HG02588 (cell line): Measurements from ENCODE around the gene SPON1.
A peak's percentile ranks its signal among the peaks of the same experiment; 100 is the strongest.
"Not testable (repeated sequence)": the region's sequence is repeated elsewhere in the genome, so short reads cannot be mapped to it uniquely, and the experiment has no call there.

Experiments
- ATAC-seq: cut with Tn5 transposase; IDR thresholded peaks from one replicate; pipeline ENCODE4 v1.9.1; 2021; ENCODE audit warnings: mild to moderate bottlenecking, moderate library complexity; ENCODE audit not compliant: unreplicated experiment

Gene SPON1

DNA sequence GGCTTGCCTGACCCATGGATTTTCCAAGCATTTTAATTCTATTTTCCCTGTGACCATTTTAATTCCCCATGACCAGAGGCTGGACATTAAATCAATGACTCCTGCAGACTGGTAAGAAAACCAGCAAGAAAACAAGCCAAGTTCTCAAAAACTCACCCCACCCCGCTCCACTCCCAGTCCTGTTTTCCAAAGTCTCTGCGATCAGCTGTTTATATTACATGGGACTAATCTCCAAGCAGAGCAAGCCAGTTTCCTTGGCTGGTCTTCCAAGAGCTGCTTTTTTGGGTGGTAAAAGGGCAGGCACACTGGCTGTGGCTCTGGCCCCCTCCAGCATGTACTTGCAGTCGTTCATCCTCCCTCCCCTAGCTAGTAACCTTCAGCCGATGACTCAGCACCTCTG lies 298.5 kb downstream of the SPON1 start:
- ATAC-seq, result no peak

DNA sequence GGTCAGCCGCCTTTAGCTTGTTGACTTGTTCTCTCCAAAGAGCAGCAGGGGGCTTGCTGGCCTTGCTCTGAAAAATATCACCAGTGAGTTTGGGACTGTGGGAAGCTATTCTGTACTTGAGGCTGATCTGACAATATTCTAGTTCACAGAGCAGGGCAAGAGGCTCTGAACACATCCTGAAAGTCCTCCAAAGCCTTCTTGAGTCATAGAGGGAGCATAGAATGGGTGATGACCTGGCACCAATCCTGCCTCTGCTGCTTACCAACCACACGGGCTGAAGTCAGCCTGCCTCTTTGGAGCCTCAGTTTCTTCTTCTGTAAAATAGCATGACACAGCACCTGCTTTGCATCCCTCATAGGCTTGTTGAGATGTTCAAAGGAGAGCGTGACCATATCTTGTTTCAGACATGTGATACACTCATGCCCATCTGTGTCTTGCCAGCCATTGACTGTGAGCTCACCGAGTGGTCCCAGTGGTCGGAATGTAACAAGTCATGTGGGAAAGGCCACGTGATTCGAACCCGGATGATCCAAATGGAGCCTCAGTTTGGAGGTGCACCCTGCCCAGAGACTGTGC lies 299.8 kb downstream of the SPON1 start:
- ATAC-seq, result no peak

DNA sequence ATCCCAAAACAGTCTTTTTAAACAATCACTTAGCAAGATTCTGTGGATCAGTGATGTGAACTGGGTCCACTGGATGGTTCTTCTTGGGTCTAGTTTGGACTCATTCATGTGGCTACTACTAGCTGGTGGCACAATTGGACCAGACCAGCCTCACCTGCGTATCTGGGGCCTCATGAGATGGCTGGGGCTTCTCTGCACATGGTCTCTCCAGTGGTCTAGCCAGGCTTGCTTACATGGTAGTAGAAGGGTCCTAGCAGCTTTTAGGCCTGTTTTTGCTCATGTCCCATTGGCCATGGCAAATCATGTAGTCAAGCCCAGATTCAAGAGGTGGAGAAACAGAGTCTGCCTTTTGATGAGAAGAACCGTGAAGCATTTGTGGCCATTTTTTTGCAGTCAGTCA lies 302.4 kb downstream of the SPON1 start:
- ATAC-seq, result no peak

DNA sequence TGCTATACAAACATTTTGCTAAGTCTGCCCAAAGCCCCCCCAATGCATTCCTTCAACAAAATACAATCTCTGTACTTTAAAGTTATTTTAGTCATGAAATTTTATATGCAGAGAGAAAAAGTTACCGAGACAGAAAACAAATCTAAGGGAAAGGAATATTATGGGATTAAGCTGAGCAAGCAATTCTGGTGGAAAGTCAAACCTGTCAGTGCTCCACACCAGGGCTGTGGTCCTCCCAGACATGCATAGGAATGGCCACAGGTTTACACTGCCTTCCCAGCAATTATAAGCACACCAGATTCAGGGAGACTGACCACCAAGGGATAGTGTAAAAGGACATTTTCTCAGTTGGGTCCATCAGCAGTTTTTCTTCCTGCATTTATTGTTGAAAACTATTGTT lies 304.1 kb downstream of the SPON1 start:
- no peak for ATAC-seq

DNA sequence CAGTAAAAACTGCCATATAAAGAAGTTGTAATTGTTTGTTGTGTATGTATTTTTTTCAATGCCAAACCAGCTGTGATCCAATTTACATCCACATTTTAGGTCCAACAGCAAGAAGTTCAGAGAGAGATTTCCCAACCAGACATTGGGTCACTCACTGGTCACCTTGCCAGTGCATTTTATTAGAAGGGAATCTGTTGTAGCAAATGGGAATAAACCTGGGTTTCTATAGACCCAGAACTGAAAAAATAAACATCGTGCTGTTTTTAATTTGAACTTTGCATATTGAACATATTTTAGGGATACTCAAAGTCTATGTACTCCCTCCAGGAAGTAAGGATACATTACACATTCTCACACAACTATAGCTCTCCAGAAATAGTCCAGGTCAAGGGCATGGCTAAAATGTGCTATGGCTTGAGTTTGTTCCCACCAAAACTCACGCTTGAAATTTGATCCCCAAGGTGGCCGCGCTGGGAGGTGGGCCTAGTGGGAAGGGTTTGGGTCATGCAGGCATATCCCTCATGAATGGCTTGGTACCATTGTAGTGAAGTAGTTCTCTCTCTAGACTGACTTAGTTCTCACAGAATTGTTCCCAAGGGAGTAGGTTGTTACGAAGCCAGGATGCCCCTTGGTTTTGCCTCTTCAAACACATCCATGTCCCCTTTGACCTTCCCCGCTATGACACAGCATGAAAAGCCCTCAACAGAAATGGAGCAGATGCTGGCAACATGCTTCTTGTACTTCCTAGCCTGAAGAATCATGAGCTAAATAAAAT lies 305.5 kb downstream of the SPON1 start:
- ATAC-seq, result no peak

DNA sequence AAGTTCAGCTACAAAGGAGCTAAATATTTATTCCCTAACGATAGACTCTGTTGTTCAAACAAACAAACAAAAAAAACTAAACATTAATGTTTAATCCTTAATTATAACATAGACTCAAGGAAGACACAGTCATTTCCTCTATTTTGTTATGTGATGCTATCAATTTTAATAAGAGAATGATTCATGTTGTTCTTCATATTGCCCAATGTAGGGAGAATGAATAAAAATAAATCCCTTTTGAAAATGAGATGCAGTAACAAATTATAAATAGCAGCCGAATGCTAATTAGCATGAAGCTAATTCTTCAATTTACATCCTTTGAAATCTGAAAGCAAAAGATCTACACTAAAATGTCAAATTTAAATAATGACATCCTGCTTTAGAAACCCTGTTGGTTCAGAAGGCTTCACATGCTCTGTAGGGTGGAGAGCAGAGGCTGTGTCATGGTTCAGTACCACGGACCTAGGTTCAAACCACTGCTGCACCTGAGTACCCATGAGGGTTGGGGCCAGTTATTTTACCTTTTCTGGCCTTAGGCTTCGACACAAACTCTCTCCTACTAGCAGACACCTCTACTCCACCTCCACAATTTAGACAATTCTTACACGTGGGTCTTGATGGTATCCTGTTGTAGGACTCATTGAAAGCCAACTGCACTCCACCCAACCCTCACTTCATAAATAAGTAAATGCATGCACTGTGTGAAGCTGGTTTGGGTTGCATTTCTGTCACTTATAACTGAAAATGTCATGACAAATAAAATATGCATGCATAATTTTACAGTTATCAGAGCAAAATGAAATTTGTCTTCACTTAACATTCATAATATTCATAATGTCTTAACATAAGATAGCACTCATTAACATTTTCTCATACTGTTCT lies 307.4 kb downstream of the SPON1 start:
- ATAC-seq, result peak; percentile 43

DNA sequence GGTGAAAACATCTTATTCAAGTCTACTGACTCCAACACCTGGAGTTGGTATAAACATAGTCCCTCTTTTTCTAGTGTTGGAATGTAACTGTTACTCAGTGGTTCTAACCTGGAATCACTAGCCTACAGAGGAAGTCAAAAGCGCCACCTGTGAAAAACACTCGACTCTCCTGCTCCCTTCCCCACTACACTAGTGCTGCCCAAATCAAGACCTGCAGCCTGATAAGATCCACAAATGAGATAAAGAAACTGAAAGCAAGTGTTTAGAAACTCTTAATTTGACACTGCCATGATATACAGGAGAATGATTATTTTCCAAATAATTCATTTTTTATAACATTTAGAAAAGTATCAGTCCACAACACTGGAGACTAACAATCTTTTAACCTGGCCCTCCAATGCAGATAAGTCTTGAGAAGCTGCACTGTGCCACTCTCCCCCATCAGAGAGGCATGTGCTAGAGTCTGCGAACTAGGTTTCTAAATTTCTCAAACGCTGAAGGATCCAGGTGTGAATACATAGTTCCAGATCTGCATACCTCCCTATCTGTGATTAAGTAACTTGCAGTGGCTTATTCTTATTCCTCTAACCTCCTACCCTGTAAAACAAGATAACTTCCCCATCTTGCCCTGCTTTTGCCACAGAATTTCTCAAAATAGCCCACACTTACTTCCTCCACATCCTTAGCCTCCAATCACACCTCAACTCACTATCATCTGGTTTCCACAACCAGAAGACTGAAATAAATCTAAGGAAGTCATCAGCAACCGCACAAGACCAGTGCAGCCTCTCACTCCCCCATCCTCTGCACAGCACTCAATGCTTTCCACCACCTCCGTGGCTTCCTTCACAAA lies 308.4 kb downstream of the SPON1 start:
- peak; percentile 54 for ATAC-seq

DNA sequence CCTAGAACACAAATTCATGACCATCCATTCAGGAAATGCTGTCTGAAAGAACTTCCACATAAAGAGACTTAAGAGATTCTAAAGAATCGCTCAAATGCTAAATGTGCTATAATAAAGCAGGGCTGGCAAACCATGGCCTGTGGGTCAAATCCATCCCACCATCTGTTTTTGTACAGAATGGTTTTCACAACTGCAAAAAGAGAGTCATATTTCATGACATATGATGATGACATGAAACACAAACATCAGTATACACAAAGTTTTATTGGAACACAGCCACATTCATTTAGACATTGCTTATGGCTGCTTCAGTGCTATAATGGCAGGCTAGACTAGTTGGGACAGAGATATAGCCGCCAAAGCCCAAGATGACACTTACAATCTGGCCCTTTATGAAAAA lies 311.4 kb downstream of the SPON1 start:
- no peak for ATAC-seq

DNA sequence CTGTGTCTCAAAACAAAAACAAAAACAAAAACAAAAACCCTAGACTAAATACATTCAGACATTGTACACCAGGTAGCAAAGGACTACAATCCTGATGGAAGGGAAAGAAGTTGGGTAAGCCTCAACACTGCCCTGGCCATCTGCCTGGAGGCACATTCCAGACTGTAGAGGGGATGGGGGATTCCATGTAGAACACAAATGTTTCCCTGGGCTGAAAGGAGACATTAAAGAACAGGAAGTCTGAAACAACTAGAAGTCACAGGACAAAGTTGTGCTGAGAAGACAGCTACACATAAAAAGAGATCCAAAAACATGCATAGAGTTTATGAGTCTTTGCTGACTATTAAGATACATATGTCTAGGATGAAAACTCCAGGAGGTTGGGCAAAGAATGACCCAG lies 312.6 kb downstream of the SPON1 start:
- ATAC-seq, result no peak

DNA sequence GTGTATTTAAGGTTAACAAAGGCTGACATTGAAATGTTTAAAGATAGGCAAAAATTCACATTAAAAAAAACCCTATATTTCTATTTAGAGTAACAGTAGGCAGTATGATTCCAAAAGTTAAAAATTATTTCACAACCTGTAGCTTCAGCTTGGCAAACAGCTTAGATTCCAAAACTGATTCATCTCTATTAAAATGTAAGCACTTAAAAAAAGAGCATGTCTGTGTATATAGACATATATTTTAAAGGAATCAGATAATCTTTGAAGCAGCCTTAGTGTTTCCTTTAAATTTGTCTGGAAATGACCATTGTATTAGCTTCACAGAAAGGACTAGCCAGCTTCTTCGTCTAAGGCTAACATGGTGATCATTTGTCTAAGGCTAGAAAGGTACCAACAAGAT lies 316.3 kb downstream of the SPON1 start:
- not testable (repeated sequence) for ATAC-seq

DNA sequence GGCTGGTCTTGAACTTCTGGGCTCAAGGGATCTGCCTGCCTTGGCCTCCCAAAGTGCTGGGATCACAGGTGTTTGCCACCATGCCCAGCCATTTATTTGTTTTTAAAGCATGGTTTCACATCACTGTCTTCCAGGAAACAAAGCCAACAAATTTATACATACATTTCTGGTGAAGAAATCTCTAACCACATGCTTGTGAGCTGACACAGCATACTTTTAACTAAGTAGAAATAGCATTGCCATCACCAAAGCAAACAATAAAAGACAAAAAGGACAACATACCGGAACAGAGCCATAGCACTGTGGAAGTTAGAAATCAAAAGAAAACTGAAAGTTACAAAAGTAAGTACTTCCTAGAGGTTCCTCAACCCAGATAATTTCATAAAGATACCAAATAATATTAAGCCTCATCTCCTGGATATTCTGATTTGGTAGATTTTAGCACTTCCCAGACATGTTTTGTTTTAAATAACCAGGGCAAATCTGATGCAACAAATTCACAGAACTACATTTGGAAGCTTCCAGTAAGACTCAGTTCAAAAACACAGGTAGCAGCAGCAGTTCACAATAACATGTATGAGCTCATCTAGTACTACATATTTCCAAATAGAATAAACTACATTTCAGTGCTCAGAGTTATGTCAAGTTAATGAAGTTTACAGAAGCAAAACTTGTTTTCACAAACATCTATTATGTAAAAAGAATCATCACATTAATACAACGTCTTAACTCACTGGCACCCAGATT lies 325.8 kb downstream of the SPON1 start:
- ATAC-seq, result no peak

DNA sequence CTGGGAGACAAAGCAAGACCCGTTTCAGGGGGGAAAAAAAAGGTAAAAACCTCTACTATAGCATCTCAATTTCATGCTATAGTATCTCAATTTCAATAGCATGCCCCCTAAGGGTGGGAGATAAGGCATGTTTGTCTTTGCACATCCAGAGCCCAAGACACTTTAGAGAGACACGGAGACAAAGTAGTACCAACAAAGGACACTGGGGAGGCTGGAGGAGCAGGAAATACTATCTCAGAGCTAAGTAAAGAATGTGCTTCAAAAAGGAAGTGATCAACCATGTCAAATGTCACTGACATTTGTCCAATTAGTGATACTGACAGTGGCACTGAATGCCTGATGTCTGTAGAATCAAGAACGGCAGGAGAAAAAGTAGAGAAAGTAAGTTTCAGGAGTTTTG lies 327.9 kb downstream of the SPON1 start:
- no peak for ATAC-seq

DNA sequence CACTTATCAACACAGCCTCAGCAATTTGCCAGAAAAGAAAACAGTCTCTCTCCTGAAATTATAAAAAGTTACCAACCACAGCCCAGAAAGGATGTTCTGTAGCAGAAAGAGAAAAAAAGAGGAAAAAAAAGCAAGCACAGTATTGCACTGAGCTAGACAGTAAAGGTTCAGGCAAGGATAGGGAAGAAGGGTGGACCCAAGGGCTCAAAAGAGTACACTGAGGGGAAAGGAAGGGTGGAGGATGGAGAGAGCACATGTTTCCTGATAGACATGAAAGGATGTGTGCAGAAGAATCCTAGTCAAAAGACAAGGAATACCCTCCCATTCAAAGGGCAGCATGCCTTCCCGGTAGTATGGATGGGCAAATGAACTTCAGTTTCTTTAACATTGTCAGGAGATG lies 337.4 kb downstream of the SPON1 start:
- ATAC-seq, result no peak

DNA sequence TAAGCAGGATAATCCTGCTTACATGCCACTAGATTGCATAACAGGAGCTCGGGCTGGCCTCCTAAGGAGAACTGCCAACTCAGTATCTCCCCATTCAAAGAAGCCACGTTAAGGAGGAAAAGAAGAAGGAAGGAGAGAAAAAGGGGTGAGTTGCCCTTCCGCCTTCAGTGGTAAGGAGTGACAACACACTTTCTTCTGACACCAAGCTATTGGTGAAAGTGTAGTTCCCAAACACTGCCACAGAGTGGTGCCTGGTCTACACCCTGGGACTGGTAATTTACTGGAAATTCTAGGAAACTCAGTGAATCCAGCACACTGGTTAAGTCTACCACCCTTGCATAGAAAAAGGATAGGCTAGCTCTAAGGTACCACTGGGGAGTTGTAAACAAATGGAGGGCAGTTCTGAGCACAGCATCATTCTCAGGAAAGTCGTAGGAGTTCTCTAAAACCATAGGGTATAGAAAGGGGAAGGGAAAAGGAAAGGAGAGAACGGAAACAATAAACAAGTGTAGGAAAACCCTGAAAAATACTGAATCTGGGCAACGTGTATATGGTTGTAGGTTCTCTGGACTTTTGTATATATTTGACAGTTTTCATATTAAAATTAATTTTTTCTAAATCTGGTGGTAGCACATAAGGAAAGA lies 338.3 kb downstream of the SPON1 start:
- ATAC-seq, result peak; percentile 73

DNA sequence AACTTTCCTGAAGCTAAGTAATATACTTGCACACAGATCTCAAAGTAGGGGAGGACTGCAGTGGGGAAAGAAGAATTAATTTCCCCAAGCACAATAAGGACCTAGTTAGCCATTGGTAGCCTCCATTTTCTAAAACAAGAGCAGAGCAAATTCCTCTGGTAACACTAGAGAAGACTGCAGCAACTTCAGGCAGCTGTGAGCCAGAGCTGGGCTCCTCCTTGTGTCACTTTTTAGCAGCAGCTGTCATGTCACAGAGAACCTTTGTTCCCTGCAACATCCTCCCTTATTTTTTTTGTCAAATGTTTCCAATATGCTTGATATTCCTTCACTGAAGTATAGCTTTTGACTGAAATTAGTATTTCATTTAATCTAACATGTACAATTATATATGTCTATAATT lies 342.1 kb downstream of the SPON1 start:
- no peak for ATAC-seq

DNA sequence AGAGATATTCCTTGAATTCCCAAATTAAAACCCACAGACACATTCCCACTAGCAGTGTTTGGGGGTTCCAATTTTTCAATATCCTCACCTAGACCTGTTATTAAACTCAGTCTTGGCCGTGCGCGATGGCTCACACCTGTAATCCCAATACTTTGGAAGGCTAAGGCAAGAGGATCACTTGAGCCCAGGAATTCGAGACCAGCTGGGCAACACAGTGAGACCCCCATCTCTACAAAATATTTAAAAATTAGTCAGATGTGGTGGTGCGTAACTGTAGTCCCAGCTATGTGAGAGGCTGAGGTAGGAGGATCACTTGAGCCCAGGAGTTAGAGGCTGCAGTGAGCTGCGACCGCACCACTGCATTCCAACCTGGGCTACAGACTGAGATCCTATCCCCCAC lies 343.1 kb downstream of the SPON1 start:
- no peak for ATAC-seq

DNA sequence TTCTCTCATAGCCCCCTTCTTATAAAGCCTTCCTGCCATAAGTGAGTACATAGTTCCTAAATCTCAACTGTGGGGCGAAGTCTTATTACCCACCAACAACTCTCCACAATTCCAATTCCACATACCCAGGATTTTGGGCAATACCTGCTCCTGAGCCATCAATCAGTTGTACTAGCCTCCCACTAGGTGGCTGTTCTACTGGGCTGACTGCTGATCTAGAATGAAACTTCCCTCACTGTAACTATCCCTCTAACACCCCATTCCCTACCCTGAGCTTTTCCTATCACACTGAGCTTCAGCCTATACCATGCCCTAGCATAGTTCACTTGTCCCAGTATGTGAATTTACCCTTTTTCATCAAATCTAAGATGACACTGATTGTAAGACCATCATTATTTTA lies 344.0 kb downstream of the SPON1 start:
- no peak for ATAC-seq

DNA sequence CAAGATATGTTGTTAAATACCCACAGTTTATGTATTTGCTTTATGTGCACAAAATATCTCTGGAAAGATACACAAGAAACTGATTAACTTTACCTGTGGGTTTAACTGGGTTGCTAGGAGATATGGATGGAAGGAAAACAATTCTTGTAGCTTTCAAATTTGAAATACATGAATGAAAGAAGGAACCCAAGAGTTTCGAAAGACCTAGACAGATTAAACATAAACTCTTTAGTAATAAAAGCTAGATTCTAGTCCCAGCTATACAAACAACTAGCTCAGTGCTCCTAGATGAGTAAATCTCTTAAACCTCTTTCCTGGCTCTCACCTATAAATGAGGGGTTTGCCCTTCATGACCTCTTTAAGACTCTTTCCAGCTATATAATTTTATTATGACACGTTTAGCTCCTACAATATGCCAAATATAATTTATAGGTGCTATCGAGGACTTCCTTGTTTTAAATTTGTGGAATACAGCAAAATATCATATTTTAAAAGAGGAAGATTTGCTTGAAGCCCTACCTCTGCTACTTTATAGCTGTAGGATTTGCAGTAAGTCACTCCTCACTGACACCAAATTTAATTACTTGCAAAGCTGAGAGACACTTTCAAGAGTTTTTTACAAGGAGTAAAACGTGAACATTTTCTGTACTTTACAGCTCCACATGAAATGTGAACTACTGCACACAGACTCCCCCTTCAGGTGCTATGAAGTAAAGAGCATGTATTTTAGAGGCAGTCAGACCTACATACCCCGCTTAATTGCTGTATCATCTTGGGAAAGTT lies 345.8 kb downstream of the SPON1 start:
- ATAC-seq, result peak; percentile 35

DNA sequence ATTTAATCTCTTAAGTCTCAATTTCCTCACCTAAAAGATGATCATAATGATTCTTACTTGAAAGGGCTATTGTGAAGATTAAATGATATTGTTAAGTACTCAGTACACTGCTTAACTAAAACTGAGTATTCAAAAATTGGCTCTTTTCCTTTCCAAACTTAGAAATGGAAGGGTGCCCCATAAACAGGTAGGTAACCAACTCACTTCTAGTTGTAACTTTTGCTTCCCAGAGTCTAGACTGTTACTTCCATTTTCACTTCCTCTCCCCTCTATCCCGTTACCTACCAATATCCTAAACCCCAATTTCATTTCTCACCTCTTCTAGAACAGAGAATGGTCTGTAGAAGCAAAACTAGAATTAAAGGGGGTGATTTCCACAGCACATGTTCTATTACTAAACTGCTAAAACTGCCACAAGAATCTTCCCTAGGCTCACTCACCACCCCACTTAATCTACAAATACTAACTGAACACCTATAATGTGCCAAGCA lies 346.4 kb downstream of the SPON1 start:
- ATAC-seq, result peak; percentile 44
